BLaER1 treated with 17β-estradiol and CSF1 and Interleukin-3, amounts not matched to agents 10 nM and 100 nM (cell line): ENCODE data around the gene BRCA1.
A peak's percentile ranks its signal among the peaks of the same experiment; 100 is the strongest.
"Not testable (repeated sequence)": the region's sequence is repeated elsewhere in the genome, so short reads cannot be mapped to it uniquely, and the experiment has no call there.

ENCODE experiments used
- H3K27ac ChIP-seq, 11 experiments: shearing (Covaris generic); formaldehyde crosslinking; 2 replicates each; pipeline ENCODE4 v1.8.1; 2022
- H3K27me3 ChIP-seq, 11 experiments: shearing (Covaris generic); formaldehyde crosslinking; 2 replicates each; pipeline ENCODE4 v1.8.1; 2022
- H3K36me3 ChIP-seq, 11 experiments: shearing (Covaris generic); formaldehyde crosslinking; 2 replicates each; pipeline ENCODE4 v1.8.1; 2022
- H3K4me1 ChIP-seq, 10 experiments: shearing (Covaris generic); formaldehyde crosslinking; 2 replicates each; pipeline ENCODE4 v1.8.1; 2022
- H3K4me2 ChIP-seq, 11 experiments: shearing (Covaris generic); formaldehyde crosslinking; 2 replicates each; pipeline ENCODE4 v1.8.1; 2022
- H3K4me3 ChIP-seq, 10 experiments: shearing (Covaris generic); formaldehyde crosslinking; 2 replicates each; pipeline ENCODE4 v1.8.1; 2022
- H3K9ac ChIP-seq, 11 experiments: shearing (Covaris generic); formaldehyde crosslinking; 2 replicates each; pipeline ENCODE4 v1.8.1; 2022
- H3K9me3 ChIP-seq, 11 experiments: shearing (Covaris generic); formaldehyde crosslinking; replicated peaks in 1 of 11; 2 replicates each; pipeline ENCODE4 v1.8.1; 2022
- H4K20me1 ChIP-seq, 11 experiments: shearing (Covaris generic); formaldehyde crosslinking; 2 replicates each; pipeline ENCODE4 v1.8.1; 2022
- Cebpa-rat ChIP-seq, 11 experiments: shearing (Covaris generic); IDR thresholded peaks; 2 replicates each; pipeline ENCODE4 v1.8.1; 2022

The BRCA1 gene

GRCh38 chr17:43125133-43125966 lies at the start of gene BRCA1:
Gene BRCA1 (minus strand): TSS chr17:43125364. CDS start chr17:43124096, 1,268 bp downstream.
- H3K9me3 ChIP-seq, result peaks cover 0 to 12% (median 5%) of the 10 kb centered on the region in 11 experiments; a peak in 8 of 22 replicates
- peak within 1 kb of the TSS; percentile 78 to 93 (median 88) for H3K9ac ChIP-seq
- H3K27me3 ChIP-seq, result no peaks in the 10 kb centered on the region
- peaks cover 7 to 60% (median 40%) of the 10 kb centered on the region in 11 experiments; a peak in 19 of 22 replicates for H3K36me3 ChIP-seq
- no peaks in the 10 kb centered on the region for H4K20me1 ChIP-seq
- H3K4me1 ChIP-seq, result peaks cover 40 to 54% (median 49%) of the 10 kb centered on the region in 10 experiments
- peak within 1 kb of the TSS; percentile 62 to 86 (median 82) for H3K4me3 ChIP-seq
- peak in 8 of 11 experiments; percentile 18 to 83 (median 52); a peak in 10 of 22 replicates for TF ChIP-seq Cebpa-rat (IDR thresholded peaks at IDR 0.05)
- peak within 1 kb of the TSS; percentile 65 to 93 (median 91) for H3K27ac ChIP-seq
- peak within 1 kb of the TSS; percentile 91 to 99 (median 96) for H3K4me2 ChIP-seq

DNA sequence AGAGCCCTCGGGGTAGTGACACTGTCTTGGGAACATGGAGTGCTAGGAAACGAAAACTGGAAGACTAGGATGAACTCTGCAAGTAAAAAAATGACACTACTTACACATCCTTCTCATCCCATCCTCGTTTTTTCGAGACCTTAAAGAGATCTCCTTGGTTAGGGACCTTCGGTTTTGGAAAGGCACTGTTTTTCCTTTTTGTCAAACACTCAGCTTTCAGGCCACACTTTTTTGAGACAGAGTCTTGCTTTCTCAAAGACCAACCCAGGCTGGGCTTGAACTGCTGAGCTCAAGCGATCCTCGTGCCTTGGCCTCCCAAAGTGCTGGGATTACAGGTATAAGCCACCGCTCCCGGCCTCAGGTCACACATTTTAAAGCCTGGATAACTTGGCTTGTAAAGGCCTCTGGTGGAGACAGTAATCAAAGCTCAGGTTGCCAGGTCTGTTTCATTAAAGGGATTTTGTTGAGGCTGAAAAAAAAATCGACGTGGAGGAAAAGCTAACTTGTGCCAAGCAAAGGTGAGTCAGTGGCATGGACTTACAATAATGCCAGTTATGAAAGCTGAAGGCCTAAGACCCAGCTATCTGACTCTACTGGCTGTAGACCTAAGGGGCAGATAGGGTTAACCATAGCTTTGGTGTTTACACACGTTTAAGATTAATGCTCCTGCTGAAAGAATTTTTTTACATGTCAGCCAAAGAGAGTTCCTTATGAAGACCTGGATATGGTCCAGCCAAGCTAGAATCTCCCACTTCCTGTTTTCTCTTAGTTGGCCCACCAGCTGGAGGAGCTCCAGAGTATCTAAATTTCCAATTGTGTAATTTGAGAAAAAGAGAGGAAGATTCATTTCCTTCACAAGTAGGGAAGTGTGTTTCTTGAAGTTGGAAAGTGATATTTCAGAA lies 46.7 kb upstream of the BRCA1 start:
- Histone ChIP-seq H3K4me3 (peak overlapping the region; percentile 62 to 88 (median 79)), H3K4me1 (peaks cover 32 to 60% (median 43%) of the 10 kb centered on the region in 10 experiments), H3K9ac (peak overlapping the region; percentile 80 to 96 (median 91)), H3K9me3 (no peaks in the 10 kb centered on the region), H3K36me3 (peaks cover 0 to 25% (median 8%) of the 10 kb centered on the region in 11 experiments; a peak in 16 of 22 replicates), H3K4me2 (peak overlapping the region; percentile 84 to 98 (median 94)), H3K27me3 (no peaks in the 10 kb centered on the region), H3K27ac (peak overlapping the region; percentile 81 to 99 (median 96)), H4K20me1 (peaks cover 0 to 42% (median 0%) of the 10 kb centered on the region in 11 experiments; a peak in 3 of 22 replicates)
- peak in 4 of 11 experiments; percentile 47 to 67 (median 52); a peak in 6 of 22 replicates for TF ChIP-seq Cebpa-rat (IDR thresholded peaks at IDR 0.05)

GRCh38 chr17:43170766-43171585 lies 45.8 kb upstream of the BRCA1 start, which contains the start of gene NBR1:
Gene NBR1 (plus strand): TSS chr17:43171214. CDS start chr17:43175800, 4,586 bp downstream.
- peak within 1 kb of the TSS; percentile 84 to 98 (median 94) for H3K4me2 ChIP-seq
- H3K9ac ChIP-seq, result peak within 1 kb of the TSS; percentile 80 to 96 (median 91)
- peaks cover 0 to 33% (median 0%) of the 10 kb centered on the region in 11 experiments; a peak in 3 of 22 replicates for H4K20me1 ChIP-seq
- peaks cover 32 to 55% (median 39%) of the 10 kb centered on the region in 10 experiments for H3K4me1 ChIP-seq
- H3K27ac ChIP-seq, result peak within 1 kb of the TSS; percentile 81 to 99 (median 96)
- no peaks in the 10 kb centered on the region for H3K9me3 ChIP-seq
- no peak for TF ChIP-seq Cebpa-rat (IDR thresholded peaks at IDR 0.05)
- peak within 1 kb of the TSS; percentile 62 to 88 (median 79) for H3K4me3 ChIP-seq
- H3K36me3 ChIP-seq, result peaks cover 0 to 20% (median 10%) of the 10 kb centered on the region in 11 experiments; a peak in 13 of 22 replicates
- no peaks in the 10 kb centered on the region for H3K27me3 ChIP-seq

- Histone ChIP-seq H3K4me3 (peak overlapping the region; percentile 62 to 88 (median 79)), H3K4me2 (peak overlapping the region; percentile 78 to 97 (median 90)), H3K9ac (peak overlapping the region; percentile 80 to 96 (median 91)), H3K27ac (peak overlapping the region; percentile 81 to 99 (median 96)), H3K36me3 (peaks cover 0 to 14% (median 7%) of the 10 kb centered on the region in 11 experiments; a peak in 13 of 22 replicates), H4K20me1 (peaks cover 0 to 26% (median 0%) of the 10 kb centered on the region in 11 experiments; a peak in 3 of 22 replicates), H3K27me3 (no peaks in the 10 kb centered on the region), H3K4me1 (peaks cover 32 to 48% (median 37%) of the 10 kb centered on the region in 10 experiments), H3K9me3 (no peaks in the 10 kb centered on the region)
- peak in 2 of 11 experiments; percentile 19 to 59; a peak in 2 of 22 replicates for TF ChIP-seq Cebpa-rat (IDR thresholded peaks at IDR 0.05)
Observed at GRCh38 chr17:43170140-43170765, 45.1 kb upstream of the BRCA1 start.

- Histone ChIP-seq H3K4me3 (peak overlapping the region; percentile 62 to 88 (median 79)), H3K4me2 (peak overlapping the region; percentile 78 to 97 (median 90)), H3K9me3 (no peaks in the 10 kb centered on the region), H3K4me1 (peaks cover 32 to 42% (median 34%) of the 10 kb centered on the region in 10 experiments), H3K27ac (peak overlapping the region; percentile 81 to 99 (median 96); a peak in 21 of 22 replicates), H3K9ac (peak overlapping the region; percentile 80 to 96 (median 91)), H3K36me3 (peaks cover 0 to 15% (median 7%) of the 10 kb centered on the region in 11 experiments; a peak in 13 of 22 replicates), H3K27me3 (no peaks in the 10 kb centered on the region), H4K20me1 (peaks cover 0 to 20% (median 0%) of the 10 kb centered on the region in 11 experiments; a peak in 3 of 22 replicates)
- no peak for TF ChIP-seq Cebpa-rat (IDR thresholded peaks at IDR 0.05)
Observed at GRCh38 chr17:43169561-43170139, 44.5 kb upstream of the BRCA1 start.

DNA sequence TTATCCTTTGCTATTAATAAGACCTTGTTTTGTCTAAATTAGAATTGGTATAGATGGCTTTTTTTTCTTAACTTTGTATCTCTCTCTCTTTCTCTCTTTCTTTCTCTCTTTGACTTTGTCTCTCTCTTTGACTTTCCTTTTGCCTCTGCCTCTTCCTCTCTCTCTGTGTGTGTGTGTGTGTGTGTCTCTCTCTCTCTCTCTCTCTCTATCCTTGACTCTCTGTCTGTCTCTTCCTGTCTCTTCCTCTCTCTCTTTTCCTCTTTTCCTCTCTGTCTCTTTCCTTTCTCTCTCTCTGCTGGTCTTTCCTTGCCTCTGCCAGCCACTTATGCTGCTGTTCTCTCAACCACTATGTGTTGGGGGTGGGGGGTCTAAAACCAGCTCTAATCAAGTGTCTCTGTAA lies 40.8 kb upstream of the BRCA1 start:
- H3K36me3 ChIP-seq, result peaks cover 0 to 35% (median 24%) of the 10 kb centered on the region in 11 experiments; a peak in 21 of 22 replicates
- not testable (repeated sequence) for H3K9me3 ChIP-seq, H3K27ac ChIP-seq, H4K20me1 ChIP-seq, H3K9ac ChIP-seq, H3K27me3 ChIP-seq, H3K4me3 ChIP-seq
- peaks cover 8 to 16% (median 12%) of the 10 kb centered on the region in 10 experiments; a peak in 19 of 20 replicates for H3K4me1 ChIP-seq
- H3K4me2 ChIP-seq, result peak overlapping the region in 1 of 11 experiments; percentile 15; a peak in 1 of 22 replicates

- not testable (repeated sequence) for H3K4me3 ChIP-seq, H3K4me1 ChIP-seq, H3K4me2 ChIP-seq, H3K27ac ChIP-seq, H4K20me1 ChIP-seq, H3K27me3 ChIP-seq, H3K9me3 ChIP-seq, H3K9ac ChIP-seq
- peaks cover 9 to 55% (median 40%) of the 10 kb centered on the region in 11 experiments for H3K36me3 ChIP-seq
Observed at GRCh38 chr17:43159957-43160356, 34.8 kb upstream of the BRCA1 start.

GRCh38 chr17:43159232-43159631 lies 34.1 kb upstream of the BRCA1 start:
- not testable (repeated sequence) for H3K27me3 ChIP-seq, H3K4me1 ChIP-seq, H3K27ac ChIP-seq, H4K20me1 ChIP-seq, H3K9me3 ChIP-seq, H3K4me3 ChIP-seq, H3K9ac ChIP-seq, H3K4me2 ChIP-seq
- peaks cover 5 to 56% (median 40%) of the 10 kb centered on the region in 11 experiments for H3K36me3 ChIP-seq
